Subcutaneous abdominal adipose tissue (tissue), 5 donors: ENCODE results near the gene PRR22.

Experiments used
- H3K27ac ChIP-seq: one replicate; pipeline ENCODE4 v1.7.0; 2013; ENCODE audit warnings: low read depth, mild to moderate bottlenecking, inconsistent platforms, low read length, moderate library complexity
- H3K27me3 ChIP-seq, 5 donors: one replicate each; pipeline ENCODE4 v1.7.0; 2013; ENCODE audit warnings: low read length in 5 of 5, inconsistent platforms in 1 of 5; ENCODE audit not compliant: control insufficient read depth in 5 of 5, insufficient read depth in 4 of 5
- H3K36me3 ChIP-seq, 5 donors: one replicate each; pipeline ENCODE4 v1.7.0; 2013; ENCODE audit warnings: low read length in 5 of 5; ENCODE audit not compliant: control insufficient read depth in 5 of 5, insufficient read depth in 5 of 5
- H3K4me1 ChIP-seq, 5 donors: one replicate each; pipeline ENCODE4 v1.7.0; 2013; ENCODE audit warnings: low read length in 5 of 5, mild to moderate bottlenecking in 3 of 5, moderate library complexity in 1 of 5; ENCODE audit not compliant: control insufficient read depth in 5 of 5, insufficient read depth in 5 of 5
- H3K4me3 ChIP-seq, 5 donors: one replicate each; pipeline ENCODE4 v1.7.0; 2013; ENCODE audit warnings: low read length in 5 of 5, low read depth in 1 of 5
- H3K9ac ChIP-seq, 5 donors: one replicate each; pipeline ENCODE4 v1.7.0; 2013; ENCODE audit warnings: low read length in 5 of 5, mild to moderate bottlenecking in 4 of 5, moderate library complexity in 3 of 5
- H3K9me3 ChIP-seq, 5 donors: one replicate each; pipeline ENCODE4 v1.7.0; 2013; ENCODE audit warnings: low read length in 5 of 5; ENCODE audit not compliant: control insufficient read depth in 5 of 5
- donor health status: healthy.
- donor health status: healthy.
- donor health status: healthy.
- donor health status: healthy.
- donor health status: healthy.

PRR22 gene

GRCh38 chr19:5793188-5793587, 8.6 kb upstream of the PRR22 start:
- Histone ChIP-seq H3K4me1 (peaks cover 3 to 15% (median 7%) of the 10 kb centered on the region in 5 donors), H3K9ac (no peak overlapping the region), H3K4me3 (no peak overlapping the region), H3K9me3 (no peaks in the 10 kb centered on the region), H3K36me3 (peaks cover 0 to 18% (median 17%) of the 10 kb centered on the region in 5 donors), H3K27ac (no peak overlapping the region), H3K27me3 (peaks cover 0 to 4% (median 0%) of the 10 kb centered on the region in 5 donors)

GRCh38 chr19:5792224-5792623, 7.7 kb upstream of the PRR22 start:
- Histone ChIP-seq H3K9ac (no peak overlapping the region), H3K36me3 (peaks cover 0 to 28% (median 27%) of the 10 kb centered on the region in 5 donors), H3K4me1 (peaks cover 3 to 15% (median 7%) of the 10 kb centered on the region in 5 donors), H3K9me3 (no peaks in the 10 kb centered on the region), H3K27ac (no peak overlapping the region), H3K4me3 (no peak overlapping the region), H3K27me3 (no peaks in the 10 kb centered on the region)

GRCh38 chr19:5790559-5791520, 6.3 kb upstream of the PRR22 start, which contains the start of gene DUS3L:
TSS of gene DUS3L (minus strand) at chr19:5791163. CDS start at chr19:5791141, 22 bp downstream.
- H3K36me3 ChIP-seq = peaks cover 0 to 41% (median 41%) of the 10 kb centered on the region in 5 donors
- peak within 1 kb of the TSS; percentile 69 to 94 (median 75) for H3K9ac ChIP-seq
- no peaks in the 10 kb centered on the region for H3K9me3 ChIP-seq
- H3K27me3 ChIP-seq = no peaks in the 10 kb centered on the region
- H3K27ac ChIP-seq = peak within 1 kb of the TSS; percentile 92
- peaks cover 3 to 15% (median 7%) of the 10 kb centered on the region in 5 donors for H3K4me1 ChIP-seq
- peak within 1 kb of the TSS; percentile 74 to 93 (median 77) for H3K4me3 ChIP-seq

GRCh38 chr19:5789886-5790558, 5.5 kb upstream of the PRR22 start:
- H3K9ac ChIP-seq = peak overlapping the region in 3 of 5 donors; percentile 8 to 72 (median 23)
- H3K4me3 ChIP-seq = peak overlapping the region; percentile 74 to 93 (median 77)
- no peaks in the 10 kb centered on the region for H3K27me3 ChIP-seq
- H3K36me3 ChIP-seq = peaks cover 0 to 50% (median 49%) of the 10 kb centered on the region in 5 donors
- peak overlapping the region; percentile 92 for H3K27ac ChIP-seq
- H3K4me1 ChIP-seq = peaks cover 3 to 15% (median 7%) of the 10 kb centered on the region in 5 donors
- H3K9me3 ChIP-seq = no peaks in the 10 kb centered on the region

GRCh38 chr19:5789351-5789761, 4.8 kb upstream of the PRR22 start:
- Histone ChIP-seq H3K9ac (no peak overlapping the region), H3K36me3 (peaks cover 0 to 56% (median 55%) of the 10 kb centered on the region in 5 donors), H3K4me1 (peaks cover 3 to 15% (median 7%) of the 10 kb centered on the region in 5 donors), H3K27ac (no peak overlapping the region), H3K9me3 (no peaks in the 10 kb centered on the region), H3K4me3 (no peak overlapping the region), H3K27me3 (no peaks in the 10 kb centered on the region)

- H3K36me3 ChIP-seq = peaks cover 0 to 62% (median 59%) of the 10 kb centered on the region in 5 donors
Measured at GRCh38 chr19:5788422-5788821, 3.9 kb upstream of the PRR22 start.

GRCh38 chr19:5787409-5788182, 3.0 kb upstream of the PRR22 start:
- Histone ChIP-seq H3K4me1 (peaks cover 3 to 15% (median 7%) of the 10 kb centered on the region in 5 donors), H3K9me3 (no peaks in the 10 kb centered on the region), H3K9ac (no peak overlapping the region), H3K27me3 (no peaks in the 10 kb centered on the region), H3K36me3 (peaks cover 0 to 62% (median 59%) of the 10 kb centered on the region in 5 donors), H3K27ac (no peak overlapping the region), H3K4me3 (no peak overlapping the region)

More at GRCh38 chr19:5788422-5788821, 3.9 kb upstream of the PRR22 start:
- Histone ChIP-seq H3K9me3 (no peaks in the 10 kb centered on the region), H3K27me3 (no peaks in the 10 kb centered on the region), H3K27ac (no peak overlapping the region), H3K4me1 (peaks cover 3 to 15% (median 7%) of the 10 kb centered on the region in 5 donors), H3K9ac (no peak overlapping the region), H3K4me3 (no peak overlapping the region)

- Histone ChIP-seq H3K36me3 (peaks cover 0 to 62% (median 59%) of the 10 kb centered on the region in 5 donors), H3K27me3 (no peaks in the 10 kb centered on the region), H3K4me3 (no peak overlapping the region), H3K9ac (no peak overlapping the region), H3K4me1 (peaks cover 3 to 15% (median 7%) of the 10 kb centered on the region in 5 donors), H3K9me3 (no peaks in the 10 kb centered on the region), H3K27ac (no peak overlapping the region)
Measured at GRCh38 chr19:5786593-5787408, 2.3 kb upstream of the PRR22 start.

- Histone ChIP-seq H3K27ac (no peak overlapping the region), H3K9ac (no peak overlapping the region), H3K9me3 (no peaks in the 10 kb centered on the region), H3K36me3 (peaks cover 0 to 62% (median 59%) of the 10 kb centered on the region in 5 donors), H3K4me1 (peaks cover 3 to 7% (median 7%) of the 10 kb centered on the region in 5 donors), H3K4me3 (no peak overlapping the region), H3K27me3 (no peaks in the 10 kb centered on the region)
Measured at GRCh38 chr19:5785423-5785822, 877 bp upstream of the PRR22 start.
